IMR-90 (cell line): Measurements from ENCODE around the gene PSMB3. TPM values are rescaled to one million over a fixed set of nuclear protein-coding genes. Genes with fewer than 3 reads are reported as not detected.
A peak's percentile ranks its signal among the peaks of the same experiment; 100 is the strongest.

Experiments
- ATAC-seq: fragments of 200-7000 bp; cut with Tn5 transposase; 2 replicates; pipeline ENCODE4 v1.9.1; 2020; ENCODE audit warnings: low read depth, mild to moderate bottlenecking, moderate library complexity
- BruUV-seq: library from RNA; stranded (reverse); fragments of 400-500 nt; replicated peaks from 2 replicates; lab custom pipeline; 2021; lab: Mats Ljungman, UMichigan
- CTCF ChIA-PET: fragments of 300-600 bp; formaldehyde crosslinking; extraction: SDS; loops from one replicate; lab custom pipeline; 2021; ENCODE audit warnings: antibody characterized with exemption; lab: Yijun Ruan, JAX
- POLR2A ChIA-PET: fragments of 300-600 bp; sonication (Branson Sonifier 250); formaldehyde crosslinking; loops from one replicate; lab custom pipeline; 2022; ENCODE audit warnings: antibody characterized with exemption; ENCODE audit not compliant: unreplicated experiment; lab: Charles Lee
- DNase-seq: peaks from one replicate; pipeline ENCODE4 v3.0.0; 2013
- H2AFZ ChIP-seq: replicated peaks from 2 replicates; pipeline ENCODE3; 2013; ENCODE audit warnings: low read length, mild to moderate bottlenecking; ENCODE audit not compliant: poor library complexity
- H2AK5ac ChIP-seq: 2 replicates; pipeline ENCODE4 v1.6.1; 2013; ENCODE audit warnings: low read depth, low read length, inconsistent platforms
- H2AK9ac ChIP-seq: replicated peaks from 2 replicates; pipeline ENCODE3; 2013; ENCODE audit warnings: mild to moderate bottlenecking, low read depth, low read length, moderate library complexity; ENCODE audit not compliant: poor library complexity
- H2BK120ac ChIP-seq: 2 replicates; pipeline ENCODE4 v1.6.1; 2013; ENCODE audit warnings: low read depth, low read length, inconsistent platforms
- H2BK15ac ChIP-seq: 3 replicates; pipeline ENCODE4 v1.6.1; 2013; ENCODE audit warnings: low read depth, low read length, inconsistent platforms
- H2BK20ac ChIP-seq: 2 replicates; pipeline ENCODE4 v1.6.1; 2013; ENCODE audit warnings: low read depth, mild to moderate bottlenecking, inconsistent platforms, low read length, moderate library complexity
- H2BK5ac ChIP-seq: 2 replicates; pipeline ENCODE4 v1.6.1; 2013; ENCODE audit warnings: mild to moderate bottlenecking, low read depth, low read length, inconsistent platforms; ENCODE audit not compliant: poor library complexity, severe bottlenecking
- H3K14ac ChIP-seq: replicated peaks from 2 replicates; pipeline ENCODE4 v1.6.1; 2013; ENCODE audit warnings: low read depth, low read length, inconsistent platforms
- H3K18ac ChIP-seq: 2 replicates; pipeline ENCODE4 v1.6.1; 2013; ENCODE audit warnings: low read depth, low read length, control low read depth
- H3K23ac ChIP-seq: 2 replicates; pipeline ENCODE4 v1.6.1; 2013; ENCODE audit warnings: low read depth, low read length, inconsistent platforms
- H3K27ac ChIP-seq: 2 replicates; pipeline ENCODE4 v1.5.1; 2013; ENCODE audit warnings: mild to moderate bottlenecking, control low read depth, low read length; ENCODE audit not compliant: insufficient read depth
- H3K27me3 ChIP-seq: 2 replicates; pipeline ENCODE4 v1.6.1; 2013; ENCODE audit warnings: low read length; ENCODE audit not compliant: control insufficient read depth, insufficient read depth
- H3K36me3 ChIP-seq: 2 replicates; pipeline ENCODE4 v1.6.1; 2013; ENCODE audit warnings: low read length, mixed read lengths; ENCODE audit not compliant: control insufficient read depth, insufficient read depth
- H3K4ac ChIP-seq: 2 replicates; pipeline ENCODE4 v1.6.1; 2013; ENCODE audit warnings: low read depth, low read length, inconsistent platforms
- H3K4me1 ChIP-seq: 2 replicates; pipeline ENCODE4 v1.6.1; 2013; ENCODE audit warnings: low read length, mixed read lengths; ENCODE audit not compliant: control insufficient read depth, insufficient read depth
- H3K4me2 ChIP-seq: 2 replicates; pipeline ENCODE4 v1.6.1; 2013; ENCODE audit warnings: low read depth, mild to moderate bottlenecking, control low read depth, low read length, moderate library complexity
- H3K4me3 ChIP-seq: 2 replicates; pipeline ENCODE4 v1.5.1; 2013; ENCODE audit warnings: low read depth, mild to moderate bottlenecking, control low read depth, low read length, moderate library complexity; ENCODE audit not compliant: insufficient read depth
- H3K56ac ChIP-seq: 2 replicates; pipeline ENCODE4 v1.6.1; 2013; ENCODE audit warnings: low read length, inconsistent platforms; ENCODE audit not compliant: insufficient read depth; ENCODE audit errors: extremely low read depth
- H3K79me1 ChIP-seq, 2 experiments: 2 replicates each; pipeline ENCODE4 v1.6.1; 2013; ENCODE audit warnings: low read length in 2 of 2, inconsistent platforms in 1 of 2, low read depth in 1 of 2
- H3K9ac ChIP-seq: 2 replicates; pipeline ENCODE4 v1.6.1; 2013; ENCODE audit warnings: low read depth, low read length, control low read depth
- H3K9me1 ChIP-seq: 2 replicates; pipeline ENCODE4 v1.6.1; 2013; ENCODE audit warnings: low read length, inconsistent platforms; ENCODE audit not compliant: insufficient read depth
- H3K9me3 ChIP-seq: 2 replicates; pipeline ENCODE4 v1.6.1; 2013; ENCODE audit warnings: low read length; ENCODE audit not compliant: control insufficient read depth, insufficient read depth
- H4K20me1 ChIP-seq: 2 replicates; pipeline ENCODE4 v1.6.1; 2013; ENCODE audit warnings: low read length, inconsistent platforms; ENCODE audit not compliant: insufficient read depth
- H4K5ac ChIP-seq: 2 replicates; pipeline ENCODE4 v1.6.1; 2013; ENCODE audit warnings: mild to moderate bottlenecking, low read depth, low read length, control low read depth
- H4K8ac ChIP-seq, 2 experiments: 2 replicates each; pipeline ENCODE4 v1.6.1; 2013; ENCODE audit warnings: low read depth in 2 of 2, low read length in 2 of 2, control low read depth in 1 of 2, inconsistent platforms in 1 of 2
- H4K91ac ChIP-seq: 2 replicates; pipeline ENCODE4 v1.6.1; 2013; ENCODE audit warnings: low read depth, low read length, inconsistent platforms; ENCODE audit not compliant: insufficient read depth
- BHLHE40 ChIP-seq: fragments of 150-350 bp; IDR thresholded peaks from 2 replicates; pipeline ENCODE4 v1.6.1; 2016; ENCODE audit warnings: mild to moderate bottlenecking, low read depth, low read length
- CTCF ChIP-seq: conservative IDR thresholded peaks from 2 replicates; pipeline ENCODE4 v1.5.1; 2012; ENCODE audit warnings: mild to moderate bottlenecking, low read depth, low read length, improper control_type of control experiment
- FOS ChIP-seq: fragments of 150-350 bp; IDR thresholded peaks from 2 replicates; pipeline ENCODE4 v1.6.1; 2016; ENCODE audit warnings: low read depth, low read length
- MXI1 ChIP-seq: IDR thresholded peaks from 2 replicates; pipeline ENCODE4 v1.6.1; 2012; ENCODE audit warnings: low read depth, mild to moderate bottlenecking, low read length, moderate library complexity, borderline replicate concordance
- NFE2L2 ChIP-seq: fragments of 150-350 bp; IDR thresholded peaks from 2 replicates; pipeline ENCODE4 v1.6.1; 2016; ENCODE audit warnings: low read depth, mild to moderate bottlenecking, low read length
- POLR2A ChIP-seq: IDR thresholded peaks from 2 replicates; pipeline ENCODE4 v1.6.1; 2012; ENCODE audit warnings: mild to moderate bottlenecking, low read depth, low read length
- RAD21 ChIP-seq: IDR thresholded peaks from 2 replicates; pipeline ENCODE4 v1.6.1; 2012; ENCODE audit warnings: low read length, improper control_type of control experiment
- WGBS, 2 experiments: methylation state at CpG; one replicate each; pipeline versions ENCODE4 v1.1.5 to v1.1.7; 2013; ENCODE audit warnings: missing lambda C conversion rate in 2 of 2; ENCODE audit not compliant: insufficient read length in 1 of 2; ENCODE audit errors: extremely low coverage in 2 of 2; 5-methylcytosine and 5-hydroxymethylcytosine counted together
- dilution Hi-C: fragments of 300-500 bp; cut with HindIII; formaldehyde crosslinking; loops from one replicate; pipeline ENCODE4 v1.14.3; 2018; ENCODE audit warnings: low sequenced_read_pairs; ENCODE audit not compliant: unreplicated experiment
- in situ Hi-C: fragments of 300-500 bp; cut with MboI; formaldehyde crosslinking; loops from 3 replicates; pipeline ENCODE4 v1.14.3; 2019; ENCODE audit warnings: low sequenced_read_pairs, inconsistent platforms, mixed read lengths
- intact Hi-C: fragments of 100-400 bp; cut with micrococcal nuclease; formaldehyde crosslinking; loops from 2 replicates; pipeline ENCODE4 v1.10.0; 2022
- polyA plus RNA-seq, 3 experiments: library from polyadenylated mRNA; depleted of rRNA; stranded (reverse); fragments of >200 nt; gene quantifications; 2 replicates each; pipeline ENCODE4 v1.2.3, GENCODE V29; 2012; ENCODE audit warnings: low replicate concordance in 1 of 3
- total RNA-seq: library from RNA; depleted of rRNA; stranded (reverse); fragments of >200 nt; gene quantifications from 2 replicates; pipeline ENCODE4 v1.2.3, GENCODE V29; 2012

The PSMB3 gene
- total and polyA plus RNA-seq, 2 of the 4 experiments (the other 2 are of a cell fraction): 480 to 828 TPM

- Histone ChIP-seq H3K4me1 (peaks cover 13% of the 10 kb centered on the region), H3K9me1 (peaks cover 23% of the 10 kb centered on the region), H3K27ac (peak overlapping the region; percentile 81), H4K8ac (peak overlapping the region; percentile 52 to 93), H4K20me1 (peaks cover 36% of the 10 kb centered on the region), H2BK5ac (peak overlapping the region; percentile 91), H4K5ac (peak overlapping the region; percentile 35), H3K9ac (peak overlapping the region; percentile 69), H3K36me3 (peaks cover 23% of the 10 kb centered on the region), H3K56ac (peak overlapping the region; percentile 73), H3K14ac (peak overlapping the region; percentile 82), H3K18ac (peak overlapping the region; percentile 58), H2BK120ac (0 out of 2 replicates have a peak overlapping the region, but pooled peaks have one; percentile 17), H3K23ac (peak overlapping the region; percentile 92), H2AK9ac (peak overlapping the region; percentile 99), H3K79me1 (peaks cover 10 to 48% of the 10 kb centered on the region in 2 experiments; a peak in 3 of 4 replicates), H3K27me3 (no peaks in the 10 kb centered on the region), H3K4me3 (peak overlapping the region; percentile 61), H2BK20ac (no peak overlapping the region), H3K4me2 (peak overlapping the region; percentile 98), H4K91ac (peak overlapping the region; percentile 81), H3K4ac (peak overlapping the region; percentile 81), H2AK5ac (peak overlapping the region; percentile 78), H2AFZ (peak overlapping the region; percentile 96), H2BK15ac (peak overlapping the region; percentile 36; the same call in 1 of the 3 replicates), H3K9me3 (no peaks in the 10 kb centered on the region)
- no peak for TF ChIP-seq POLR2A
- TF ChIP-seq BHLHE40: peak; percentile 13; the same call in 1 of the 2 replicates
- no peak for TF ChIP-seq NFE2L2
- no peak; the same call in 1 of the 2 replicates for TF ChIP-seq CTCF
- TF ChIP-seq FOS: no peak
- peak; percentile 37; the same call in 1 of the 2 replicates for TF ChIP-seq MXI1
- TF ChIP-seq RAD21: 0 out of 2 replicates have a peak, but pooled peaks have one; percentile 1
- BruUV-seq: no TSS peak
- 0% methylated on average over 32 of the region's 53 CpGs; no CpG with 5 or more reads in 1 of the 2 experiments for WGBS, 2 experiments
- dilution Hi-C loops (no loop called here), in situ Hi-C loops (no loop called here), intact Hi-C loops (loop anchor here (5.0 kb wide), 1 partner anchor 443 kb away; no protein-coding TSS in a partner anchor)
- DNase-seq (peak; percentile 35), ATAC-seq (peak; percentile 19)
- ChIA-PET CTCF (no interaction called here), POLR2A (interaction anchor here (0.6 to 0.7 kb wide), 2 partner anchors 10 to 26 kb away, joined by 3 to 15 read pairs; no protein-coding TSS in a partner anchor)
Measured at GRCh38 chr17:38798614-38799500, 46.3 kb downstream of the PSMB3 start.
